Stimulated activated memory B cell treated with anti-CD40 and anti-IgM and Interleukin-4, amounts not matched to agents 10 μg/mL and 1 μg/mL and 100 μg/mL, for 72 hours (primary cell): ENCODE data around the gene SPTBN4.
"Not testable (repeated sequence)": the region's sequence is repeated elsewhere in the genome, so short reads cannot be mapped to it uniquely, and the experiment has no call there.

Source experiments
- ATAC-seq: fragments of 150-1000 bp; cut with Tn5 transposase; 2 replicates; pipeline ENCODE4 v1.10.0; 2021
- H3K27ac Mint-ChIP-seq: one replicate; pipeline ENCODE4 v1.8.0; 2022; ENCODE audit warnings: mild to moderate bottlenecking, mixed read lengths
- H3K27me3 Mint-ChIP-seq: one replicate; pipeline ENCODE4 v1.8.0; 2022; ENCODE audit warnings: mixed read lengths
- H3K36me3 Mint-ChIP-seq: one replicate; pipeline ENCODE4 v1.8.0; 2022; ENCODE audit warnings: mixed read lengths
- H3K4me1 Mint-ChIP-seq: one replicate; pipeline ENCODE4 v1.8.0; 2022; ENCODE audit warnings: mixed read lengths
- H3K4me3 Mint-ChIP-seq: one replicate; pipeline ENCODE4 v1.8.0; 2022; ENCODE audit warnings: mild to moderate bottlenecking, moderate library complexity, mixed read lengths
- H3K9me3 Mint-ChIP-seq: one replicate; pipeline ENCODE4 v1.8.0; 2022; ENCODE audit warnings: mixed read lengths

The SPTBN4 gene

GRCh38 chr19:40503320-40503695 is 36.5 kb downstream of the SPTBN4 start:
- no peaks in the 10 kb centered on the region for H3K4me1 Mint-ChIP-seq

GRCh38 chr19:40506099-40506498 is 39.3 kb downstream of the SPTBN4 start:
- H3K9me3 Mint-ChIP-seq = no peaks in the 10 kb centered on the region
- H3K27ac Mint-ChIP-seq = no peak overlapping the region
- no peaks in the 10 kb centered on the region for H3K4me1 Mint-ChIP-seq
- H3K27me3 Mint-ChIP-seq = peaks cover 80% of the 10 kb centered on the region
- ATAC-seq = peak; percentile 34
- H3K36me3 Mint-ChIP-seq = no peaks in the 10 kb centered on the region
- H3K4me3 Mint-ChIP-seq = no peak overlapping the region

More at GRCh38 chr19:40503320-40503695, 36.5 kb downstream of the SPTBN4 start:
- peaks cover 71% of the 10 kb centered on the region for H3K27me3 Mint-ChIP-seq
- no peak overlapping the region for H3K27ac Mint-ChIP-seq
- no peaks in the 10 kb centered on the region for H3K36me3 Mint-ChIP-seq
- no peaks in the 10 kb centered on the region for H3K9me3 Mint-ChIP-seq
- H3K4me3 Mint-ChIP-seq = no peak overlapping the region
- no peak for ATAC-seq

GRCh38 chr19:40507892-40508291 is 41.1 kb downstream of the SPTBN4 start:
- no peaks in the 10 kb centered on the region for H3K36me3 Mint-ChIP-seq
- no peak for ATAC-seq
- peaks cover 6% of the 10 kb centered on the region for H3K4me1 Mint-ChIP-seq
- H3K27me3 Mint-ChIP-seq = peaks cover 79% of the 10 kb centered on the region
- H3K27ac Mint-ChIP-seq = no peak overlapping the region
- H3K4me3 Mint-ChIP-seq = no peak overlapping the region
- no peaks in the 10 kb centered on the region for H3K9me3 Mint-ChIP-seq

GRCh38 chr19:40508739-40509260 is 42.0 kb downstream of the SPTBN4 start:
- ATAC-seq = no peak
- H3K9me3 Mint-ChIP-seq = no peaks in the 10 kb centered on the region
- H3K27me3 Mint-ChIP-seq = peaks cover 76% of the 10 kb centered on the region
- H3K27ac Mint-ChIP-seq = no peak overlapping the region
- peaks cover 6% of the 10 kb centered on the region for H3K4me1 Mint-ChIP-seq
- no peak overlapping the region for H3K4me3 Mint-ChIP-seq
- H3K36me3 Mint-ChIP-seq = no peaks in the 10 kb centered on the region

GRCh38 chr19:40510526-40511115 is 43.8 kb downstream of the SPTBN4 start:
- peaks cover 69% of the 10 kb centered on the region for H3K27me3 Mint-ChIP-seq
- ATAC-seq = no peak
- no peak overlapping the region for H3K4me3 Mint-ChIP-seq
- H3K36me3 Mint-ChIP-seq = no peaks in the 10 kb centered on the region
- H3K9me3 Mint-ChIP-seq = no peaks in the 10 kb centered on the region
- no peak overlapping the region for H3K27ac Mint-ChIP-seq
- peaks cover 6% of the 10 kb centered on the region for H3K4me1 Mint-ChIP-seq

GRCh38 chr19:40511487-40511886 is 44.7 kb downstream of the SPTBN4 start:
- Mint-ChIP-seq H3K27ac (no peak overlapping the region), H3K9me3 (no peaks in the 10 kb centered on the region), H3K4me1 (peaks cover 6% of the 10 kb centered on the region), H3K4me3 (no peak overlapping the region), H3K27me3 (peaks cover 62% of the 10 kb centered on the region), H3K36me3 (no peaks in the 10 kb centered on the region)
- ATAC-seq = no peak

- Mint-ChIP-seq H3K4me3 (no peak overlapping the region), H3K36me3 (no peaks in the 10 kb centered on the region), H3K4me1 (peaks cover 6% of the 10 kb centered on the region), H3K27ac (no peak overlapping the region), H3K27me3 (peaks cover 62% of the 10 kb centered on the region), H3K9me3 (no peaks in the 10 kb centered on the region)
- no peak for ATAC-seq
Observed at GRCh38 chr19:40512110-40512472, 45.3 kb downstream of the SPTBN4 start.

- Mint-ChIP-seq H3K9me3 (no peaks in the 10 kb centered on the region), H3K27me3 (peaks cover 59% of the 10 kb centered on the region), H3K4me3 (no peak overlapping the region), H3K36me3 (no peaks in the 10 kb centered on the region), H3K4me1 (peaks cover 6% of the 10 kb centered on the region), H3K27ac (no peak overlapping the region)
- no peak for ATAC-seq
Observed at GRCh38 chr19:40512473-40513344, 45.9 kb downstream of the SPTBN4 start.

GRCh38 chr19:40513345-40513678 is 46.5 kb downstream of the SPTBN4 start:
- no peaks in the 10 kb centered on the region for H3K36me3 Mint-ChIP-seq
- H3K27me3 Mint-ChIP-seq = peaks cover 53% of the 10 kb centered on the region
- peak; percentile 8 for ATAC-seq
- H3K4me3 Mint-ChIP-seq = no peak overlapping the region
- H3K27ac Mint-ChIP-seq = no peak overlapping the region
- H3K9me3 Mint-ChIP-seq = no peaks in the 10 kb centered on the region
- H3K4me1 Mint-ChIP-seq = peaks cover 6% of the 10 kb centered on the region

GRCh38 chr19:40513741-40514315 is 47.0 kb downstream of the SPTBN4 start:
- no peaks in the 10 kb centered on the region for H3K36me3 Mint-ChIP-seq
- peaks cover 6% of the 10 kb centered on the region for H3K4me1 Mint-ChIP-seq
- no peak for ATAC-seq
- peaks cover 49% of the 10 kb centered on the region for H3K27me3 Mint-ChIP-seq
- H3K27ac Mint-ChIP-seq = no peak overlapping the region
- no peaks in the 10 kb centered on the region for H3K9me3 Mint-ChIP-seq
- no peak overlapping the region for H3K4me3 Mint-ChIP-seq

GRCh38 chr19:40517248-40517647 is 50.4 kb downstream of the SPTBN4 start:
- no peak for ATAC-seq
- no peak overlapping the region for H3K27ac Mint-ChIP-seq
- peaks cover 43% of the 10 kb centered on the region for H3K27me3 Mint-ChIP-seq
- H3K36me3 Mint-ChIP-seq = no peaks in the 10 kb centered on the region
- H3K9me3 Mint-ChIP-seq = no peaks in the 10 kb centered on the region
- H3K4me3 Mint-ChIP-seq = no peak overlapping the region
- peaks cover 7% of the 10 kb centered on the region for H3K4me1 Mint-ChIP-seq

- peaks cover 5% of the 10 kb centered on the region for H3K4me1 Mint-ChIP-seq
- no peaks in the 10 kb centered on the region for H3K36me3 Mint-ChIP-seq
- ATAC-seq = peak; percentile 17
- no peak overlapping the region for H3K27ac Mint-ChIP-seq
- H3K27me3 Mint-ChIP-seq = peaks cover 24% of the 10 kb centered on the region
- no peaks in the 10 kb centered on the region for H3K9me3 Mint-ChIP-seq
- no peak overlapping the region for H3K4me3 Mint-ChIP-seq
Observed at GRCh38 chr19:40519352-40520322, 52.8 kb downstream of the SPTBN4 start.

- no peak for ATAC-seq
- Mint-ChIP-seq H3K4me3 (no peak overlapping the region), H3K27ac (no peak overlapping the region), H3K9me3 (no peaks in the 10 kb centered on the region), H3K36me3 (no peaks in the 10 kb centered on the region), H3K27me3 (peaks cover 21% of the 10 kb centered on the region), H3K4me1 (peaks cover 5% of the 10 kb centered on the region)
Observed at GRCh38 chr19:40521276-40521675, 54.5 kb downstream of the SPTBN4 start.

- H3K27ac Mint-ChIP-seq, ATAC-seq, H3K36me3 Mint-ChIP-seq, H3K4me3 Mint-ChIP-seq, H3K9me3 Mint-ChIP-seq, H3K4me1 Mint-ChIP-seq: not testable (repeated sequence)
- peaks cover 21% of the 10 kb centered on the region for H3K27me3 Mint-ChIP-seq
Observed at GRCh38 chr19:40521900-40522299, 55.1 kb downstream of the SPTBN4 start.
